Keratinocyte (primary cell): Measurements from ENCODE around the gene CORO2B. TPM values are rescaled to one million over a fixed set of nuclear protein-coding genes. Genes with fewer than 3 reads are reported as not detected.

Experiments used
- DNase-seq: peaks from one replicate; pipeline ENCODE4 v3.0.0-alpha.2; 2011; ENCODE audit warnings: low read depth, missing footprints, low spot score
- FAIRE-seq: peaks from 2 replicates; lab custom pipeline; 2011; peaks lifted over from hg19 to GRCh38; lab: Jason Lieb, UNC
- H2AFZ ChIP-seq: 2 replicates; pipeline ENCODE4 v1.6.0; 2012; ENCODE audit warnings: low read length, control low read depth, inconsistent platforms; ENCODE audit not compliant: control insufficient read depth
- H3K27ac ChIP-seq: 2 replicates; pipeline ENCODE4 v1.5.1; 2011; ENCODE audit warnings: low read length; ENCODE audit not compliant: control insufficient read depth, insufficient read depth
- H3K27me3 ChIP-seq: 3 replicates; pipeline ENCODE4 v1.6.0; 2011; ENCODE audit warnings: low read length; ENCODE audit not compliant: control insufficient read depth, insufficient read depth; ENCODE audit errors: extremely low read depth
- H3K36me3 ChIP-seq, 2 experiments: 2 replicates in 1 of 2; 3 replicates in 1 of 2; pipeline ENCODE4 v1.5.1; 2011; ENCODE audit warnings: low read length in 2 of 2, mild to moderate bottlenecking in 1 of 2; ENCODE audit not compliant: control insufficient read depth in 2 of 2, insufficient read depth in 2 of 2; ENCODE audit errors: extremely low read depth in 1 of 2
- H3K4me1 ChIP-seq: 3 replicates; pipeline ENCODE4 v1.5.1; 2011; ENCODE audit warnings: low read length; ENCODE audit not compliant: control insufficient read depth, insufficient read depth; ENCODE audit errors: extremely low read depth
- H3K4me2 ChIP-seq: 3 replicates; pipeline ENCODE4 v1.6.0; 2011; ENCODE audit warnings: low read depth, low read length; ENCODE audit not compliant: control insufficient read depth, insufficient read depth; ENCODE audit errors: extremely low read depth
- H3K4me3 ChIP-seq, 3 experiments: fragments of 200-600 bp in 1 of 3; sonication (generic) in 1 of 3; 2 replicates in 2 of 3; 3 replicates in 1 of 3; pipeline ENCODE4 v1.5.1; 2011 to 2016; ENCODE audit warnings: low read length in 3 of 3, mild to moderate bottlenecking in 3 of 3, control low read depth in 2 of 3, inconsistent platforms in 1 of 3, low read depth in 1 of 3, mixed read lengths in 1 of 3, mixed run types in 1 of 3, moderate library complexity in 1 of 3; ENCODE audit not compliant: control insufficient read depth in 2 of 3, insufficient read depth in 2 of 3; ENCODE audit errors: extremely low read depth in 1 of 3
- H3K79me2 ChIP-seq: 2 replicates; pipeline ENCODE4 v1.6.0; 2012; ENCODE audit warnings: low read length; ENCODE audit not compliant: control insufficient read depth, insufficient read depth
- H3K9ac ChIP-seq: 3 replicates; pipeline ENCODE4 v1.6.0; 2011; ENCODE audit warnings: low read length; ENCODE audit not compliant: control insufficient read depth, insufficient read depth; ENCODE audit errors: extremely low read depth
- H3K9me1 ChIP-seq: 3 replicates; pipeline ENCODE4 v1.6.0; 2011; ENCODE audit warnings: low read length; ENCODE audit not compliant: control insufficient read depth, insufficient read depth; ENCODE audit errors: extremely low read depth
- H3K9me3 ChIP-seq: 2 replicates; pipeline ENCODE4 v1.5.1; 2012; ENCODE audit warnings: low read depth, low read length; ENCODE audit not compliant: control insufficient read depth
- H4K20me1 ChIP-seq: 3 replicates; pipeline ENCODE4 v1.6.0; 2011; ENCODE audit warnings: low read length; ENCODE audit not compliant: control insufficient read depth, insufficient read depth; ENCODE audit errors: extremely low read depth
- EZH2 ChIP-seq: IDR thresholded peaks from one replicate; pipeline ENCODE4 v1.6.1; 2012; ENCODE audit warnings: inconsistent platforms, mild to moderate bottlenecking, low read length, moderate library complexity
- dilution Hi-C: fragments of 300-500 bp; cut with MboI; formaldehyde crosslinking; loops from one replicate; pipeline ENCODE4 v1.7.0; 2020; ENCODE audit warnings: low sequenced_read_pairs; ENCODE audit not compliant: extremely low pct_ligation_motif_present
- polyA plus RNA-seq, 5 experiments: library from polyadenylated mRNA; depleted of rRNA in 3 of 5; stranded (reverse) in 3 of 5; stranded (forward) in 1 of 5; unstranded in 1 of 5; fragments of >200 nt; gene quantifications; 1 replicate in 1 of 5; 2 replicates in 3 of 5; 3 replicates in 1 of 5; pipeline versions ENCODE4 v1.2.1 to v1.2.3, GENCODE V29; 2011 to 2012; ENCODE audit warnings: missing spikeins in 2 of 5, low read depth in 1 of 5, low replicate concordance in 1 of 5
- TF ChIP-seq, protein P1 (sequence below), 3 experiments: IDR thresholded peaks in 1 of 3; conservative IDR thresholded peaks in 1 of 3; optimal IDR thresholded peaks in 1 of 3; 2 replicates in 2 of 3; 3 replicates in 1 of 3; pipeline versions ENCODE3 to v1.5.1; 2011; ENCODE audit warnings: low read length in 3 of 3, mild to moderate bottlenecking in 3 of 3, moderate library complexity in 2 of 3, control low read depth in 1 of 3, inconsistent platforms in 1 of 3; ENCODE audit not compliant: insufficient read depth in 2 of 3; ENCODE audit errors: extremely low read depth in 1 of 3

Gene CORO2B
- polyA plus RNA-seq, 1 donor (not counting 4 experiments of a cell fraction or from before 2014, with no cell fraction given), result 0.13 TPM

DNA sequence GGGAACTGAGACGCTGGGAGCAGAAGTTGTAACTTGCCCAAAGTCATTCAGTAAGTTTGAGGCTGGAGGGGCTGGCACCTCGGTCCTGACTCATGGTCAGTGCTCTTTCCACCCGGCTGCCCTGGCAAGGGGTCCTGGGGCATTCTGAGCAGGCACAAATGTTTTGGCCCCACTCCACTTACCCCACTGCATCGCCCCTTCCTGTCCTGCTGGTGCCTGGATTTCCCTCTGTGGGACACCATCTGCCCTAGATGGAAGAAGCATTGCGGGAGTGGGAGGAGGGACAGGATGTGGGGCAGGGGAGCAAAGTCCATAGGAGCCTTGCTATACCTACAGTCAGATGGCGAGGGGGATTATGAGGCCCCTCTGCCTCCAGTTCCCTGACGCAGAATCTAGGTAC is 4.5 kb downstream of the CORO2B start:
- dilution Hi-C loops, result no loop called here
- Histone ChIP-seq H3K9me3 (no peaks in the 10 kb centered on the region), H3K79me2 (no peaks in the 10 kb centered on the region), H2AFZ (no peak overlapping the region), H3K9me1 (no peaks in the 10 kb centered on the region), H3K4me3 (no peak overlapping the region), H4K20me1 (no peaks in the 10 kb centered on the region), H3K4me1 (peaks cover 15% of the 10 kb centered on the region), H3K27me3 (peaks cover 13% of the 10 kb centered on the region), H3K27ac (no peak overlapping the region), H3K36me3 (no peaks in the 10 kb centered on the region), H3K4me2 (no peak overlapping the region), H3K9ac (no peak overlapping the region)
- no peak for TF ChIP-seq EZH2
- TF ChIP-seq, protein P1, sequence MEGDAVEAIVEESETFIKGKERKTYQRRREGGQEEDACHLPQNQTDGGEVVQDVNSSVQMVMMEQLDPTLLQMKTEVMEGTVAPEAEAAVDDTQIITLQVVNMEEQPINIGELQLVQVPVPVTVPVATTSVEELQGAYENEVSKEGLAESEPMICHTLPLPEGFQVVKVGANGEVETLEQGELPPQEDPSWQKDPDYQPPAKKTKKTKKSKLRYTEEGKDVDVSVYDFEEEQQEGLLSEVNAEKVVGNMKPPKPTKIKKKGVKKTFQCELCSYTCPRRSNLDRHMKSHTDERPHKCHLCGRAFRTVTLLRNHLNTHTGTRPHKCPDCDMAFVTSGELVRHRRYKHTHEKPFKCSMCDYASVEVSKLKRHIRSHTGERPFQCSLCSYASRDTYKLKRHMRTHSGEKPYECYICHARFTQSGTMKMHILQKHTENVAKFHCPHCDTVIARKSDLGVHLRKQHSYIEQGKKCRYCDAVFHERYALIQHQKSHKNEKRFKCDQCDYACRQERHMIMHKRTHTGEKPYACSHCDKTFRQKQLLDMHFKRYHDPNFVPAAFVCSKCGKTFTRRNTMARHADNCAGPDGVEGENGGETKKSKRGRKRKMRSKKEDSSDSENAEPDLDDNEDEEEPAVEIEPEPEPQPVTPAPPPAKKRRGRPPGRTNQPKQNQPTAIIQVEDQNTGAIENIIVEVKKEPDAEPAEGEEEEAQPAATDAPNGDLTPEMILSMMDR (optimal IDR thresholded peaks at IDR 0.05 in 1 of 3, IDR thresholded peaks at IDR 0.05 in 1 of 3, conservative IDR thresholded peaks at IDR 0.05 in 1 of 3; ENCODE audit: extremely low read depth in 1 of 3, insufficient read depth in 2 of 3, low read length in 3 of 3), result no peak
- FAIRE-seq, result no peak
- no peak for DNase-seq

GRCh38 chr15:68583936-68584755 is 5.4 kb downstream of the CORO2B start:
- TF ChIP-seq EZH2, result no peak
- TF ChIP-seq, protein P1 (optimal IDR thresholded peaks at IDR 0.05 in 1 of 3, IDR thresholded peaks at IDR 0.05 in 1 of 3, conservative IDR thresholded peaks at IDR 0.05 in 1 of 3; ENCODE audit: extremely low read depth in 1 of 3, insufficient read depth in 2 of 3, low read length in 3 of 3), result no peak
- H2AFZ ChIP-seq, result no peak overlapping the region
- H3K27me3 ChIP-seq, result peaks cover 10% of the 10 kb centered on the region
- no peaks in the 10 kb centered on the region for H4K20me1 ChIP-seq
- no peaks in the 10 kb centered on the region for H3K9me3 ChIP-seq
- FAIRE-seq (no peak), DNase-seq (no peak)
- no peaks in the 10 kb centered on the region for H3K36me3 ChIP-seq
- H3K9me1 ChIP-seq, result no peaks in the 10 kb centered on the region
- no peaks in the 10 kb centered on the region for H3K79me2 ChIP-seq
- no peak overlapping the region for H3K4me3 ChIP-seq
- H3K27ac ChIP-seq, result no peak overlapping the region
- dilution Hi-C loops, result no loop called here
- no peak overlapping the region for H3K9ac ChIP-seq
- peaks cover 15% of the 10 kb centered on the region for H3K4me1 ChIP-seq
- no peak overlapping the region for H3K4me2 ChIP-seq
